ENCODE results near the gene ABI3BP. TPM values are rescaled to one million over a fixed set of nuclear protein-coding genes. Genes with fewer than 3 reads are reported as not detected.

Gene ABI3BP
- total RNA-seq, 1 experiment from 2014 or later = 0.28 TPM

GRCh38 chr3:100802126-100802525 lies 191.1 kb downstream of the ABI3BP start:
- Mint-ChIP-seq H3K4me3 (no peak overlapping the region), H3K36me3 (ENCODE audit: insufficient read depth in 1 of 3, low read depth in 3 of 3) (no peaks in the 10 kb centered on the region), H3K27ac (no peak overlapping the region), H3K9me3 (no peaks in the 10 kb centered on the region), H3K27me3 (ENCODE audit: low read depth) (no peaks in the 10 kb centered on the region), H3K4me1 (no peaks in the 10 kb centered on the region)
- H2BK5ac ChIP-seq (ENCODE audit: insufficient read length, low read length) = no peak overlapping the region
- H3K9me3 ChIP-seq (ENCODE audit: control insufficient read depth, low read depth, low read length) = no peaks in the 10 kb centered on the region
- no peak overlapping the region for H4K8ac ChIP-seq (replicated peaks; ENCODE audit: insufficient read length, low read depth, low read length)
- H2AK5ac ChIP-seq (ENCODE audit: insufficient read length, low read length) = no peak overlapping the region
- H3K23ac ChIP-seq (ENCODE audit: insufficient read length, low read depth, low read length) = no peak overlapping the region
- no peak overlapping the region for H2BK20ac ChIP-seq (ENCODE audit: low read depth, low read length, poor library complexity, severe bottlenecking)
- no peak overlapping the region for H3K14ac ChIP-seq (ENCODE audit: insufficient read depth, low read length)
- no peak overlapping the region for H2AFZ ChIP-seq (ENCODE audit: low read length)
- no peak overlapping the region for H3K4me2 ChIP-seq (ENCODE audit: insufficient read depth, insufficient read length, low read length)
- H3K79me1 ChIP-seq (ENCODE audit: insufficient read depth, low read depth, low read length, poor library complexity, severe bottlenecking) = no peaks in the 10 kb centered on the region
- no peaks in the 10 kb centered on the region for H3K27me3 ChIP-seq (ENCODE audit: insufficient read depth, low read length)
- H2BK15ac ChIP-seq (ENCODE audit: low read depth, low read length) = no peak overlapping the region
- no peak overlapping the region for H3T11ph ChIP-seq (ENCODE audit: low read length)
- no peak overlapping the region for H3K9ac ChIP-seq (ENCODE audit: extremely low read depth, insufficient read length, low read length)
- no peaks in the 10 kb centered on the region for H3K79me2 ChIP-seq (ENCODE audit: insufficient read depth, low read length)
- no peak for DNase-seq
- H3K23me2 ChIP-seq (ENCODE audit: insufficient read length, low read depth, low read length, poor library complexity, severe bottlenecking) = no peaks in the 10 kb centered on the region
- H3K18ac ChIP-seq (ENCODE audit: insufficient read length, low read depth, low read length) = no peak overlapping the region
- H2BK120ac ChIP-seq (ENCODE audit: low read depth, low read length, poor library complexity, severe bottlenecking) = no peak overlapping the region
- no peak overlapping the region for H3K27ac ChIP-seq (ENCODE audit: insufficient read length, low read depth, low read length)
- no peak overlapping the region for H4K91ac ChIP-seq (ENCODE audit: insufficient read length, low read depth, low read length)
- TF ChIP-seq CTCF (conservative IDR thresholded peaks at IDR 0.05) = no peak
- WGBS (ENCODE audit: extremely low coverage, insufficient read length, low lambda C conversion rate) = no CpG with 5 or more reads among the region's 2 CpGs
- H3K4ac ChIP-seq (ENCODE audit: low read depth, low read length) = no peak overlapping the region
- no peaks in the 10 kb centered on the region for H4K20me1 ChIP-seq (ENCODE audit: control insufficient read depth, insufficient read depth, insufficient read length)
- H4K5ac ChIP-seq (ENCODE audit: insufficient read length, low read depth, low read length) = no peak overlapping the region
- H3K4me1 ChIP-seq (ENCODE audit: insufficient read depth, low read length) = no peaks in the 10 kb centered on the region
- H3K56ac ChIP-seq (ENCODE audit: insufficient read length, low read depth, low read length) = no peak overlapping the region
- H2BK12ac ChIP-seq (ENCODE audit: insufficient read length, low read depth, low read length) = no peak overlapping the region

Measured in H9 (cell line).